Heart left ventricle (tissue), 13 donors: ENCODE results near the gene SERHL2.
"Not testable (repeated sequence)": the region's sequence is repeated elsewhere in the genome, so short reads cannot be mapped to it uniquely, and the experiment has no call there.

Experiments used
- POLR2A ChIP-seq, 2 donors: fragments of 450-650 bp; IDR thresholded peaks; one replicate each; pipeline ENCODE4 v1.6.1; 2017; ENCODE audit warnings: antibody characterized with exemption in 2 of 2, mild to moderate bottlenecking in 2 of 2, moderate library complexity in 2 of 2
- TF ChIP-seq, protein P1 (sequence below), 12 donors: fragments of 200-600 bp; sonication (generic) in 4 of 12; IDR thresholded peaks; one replicate each; pipeline versions ENCODE4 v1.5.0 to v1.8.0; 2018 to 2022; ENCODE audit warnings: antibody characterized with exemption in 12 of 12, mild to moderate bottlenecking in 5 of 12
- donor health status: ischemic (EF 13 %, LVEDD 7.1; RV severe dilation, severe dysfunction).
- donor health status: DM: no; HTN: yes; CAD: no.
- donor health status: DM: no; HTN: no; CAD: no.
- donor health status: ischemic (EF 25% LVEDD 6.9; RV normal size, moderate dysfunction).
- donor health status: ischemic (EF 25% LVEDD 5.7; RV mildly dilated, moderate dysfunction).
- donor health status: ischemic (EF 35%, LVEDD 5.7; RV mildly dilated, moderate dysfunction).
- donor health status: nonischemic (EF 11% LVEDD 7.7; RV severe dilation, severe dysfunction).
- donor health status: DM: yes; HTN: yes; CAD: no.
- donor health status: PGD.
- donor health status: ischemic (EF 29% LVEDD 5.4; RV normal size, mild dysfunction).
- donor health status: nonischemic (EF 23%, LVEDD 6.1; RV moderate dilation, normal function).

- TF ChIP-seq, protein P1, sequence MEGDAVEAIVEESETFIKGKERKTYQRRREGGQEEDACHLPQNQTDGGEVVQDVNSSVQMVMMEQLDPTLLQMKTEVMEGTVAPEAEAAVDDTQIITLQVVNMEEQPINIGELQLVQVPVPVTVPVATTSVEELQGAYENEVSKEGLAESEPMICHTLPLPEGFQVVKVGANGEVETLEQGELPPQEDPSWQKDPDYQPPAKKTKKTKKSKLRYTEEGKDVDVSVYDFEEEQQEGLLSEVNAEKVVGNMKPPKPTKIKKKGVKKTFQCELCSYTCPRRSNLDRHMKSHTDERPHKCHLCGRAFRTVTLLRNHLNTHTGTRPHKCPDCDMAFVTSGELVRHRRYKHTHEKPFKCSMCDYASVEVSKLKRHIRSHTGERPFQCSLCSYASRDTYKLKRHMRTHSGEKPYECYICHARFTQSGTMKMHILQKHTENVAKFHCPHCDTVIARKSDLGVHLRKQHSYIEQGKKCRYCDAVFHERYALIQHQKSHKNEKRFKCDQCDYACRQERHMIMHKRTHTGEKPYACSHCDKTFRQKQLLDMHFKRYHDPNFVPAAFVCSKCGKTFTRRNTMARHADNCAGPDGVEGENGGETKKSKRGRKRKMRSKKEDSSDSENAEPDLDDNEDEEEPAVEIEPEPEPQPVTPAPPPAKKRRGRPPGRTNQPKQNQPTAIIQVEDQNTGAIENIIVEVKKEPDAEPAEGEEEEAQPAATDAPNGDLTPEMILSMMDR (IDR thresholded peaks at IDR 0.05), result not testable (repeated sequence)
- TF ChIP-seq POLR2A (IDR thresholded peaks at IDR 0.05), result not testable (repeated sequence)
Observed at GRCh38 chr22:42574468-42574867, 20.7 kb downstream of the SERHL2 start.
